WTC11 (cell line): ENCODE data around the gene STK39. TPM values are rescaled to one million over a fixed set of nuclear protein-coding genes. Genes with fewer than 3 reads are reported as not detected.

Experiments
- ATAC-seq: fragments of 200-7000 bp; cut with Tn5 transposase; 2 replicates; pipeline ENCODE4 v1.10.0; 2021; ENCODE audit warnings: mild to moderate bottlenecking, moderate library complexity
- CTCF ChIA-PET: fragments of 300-600 bp; sonication (Branson Sonifier 250); formaldehyde crosslinking; loops from one replicate; lab custom pipeline; 2021; ENCODE audit warnings: antibody characterized with exemption; lab: Charles Lee
- POLR2A ChIA-PET: fragments of 350-600 bp; sonication (Branson Sonifier 250); formaldehyde crosslinking; loops from one replicate; lab custom pipeline; 2021; ENCODE audit warnings: antibody characterized with exemption; lab: Charles Lee
- DNase-seq: peaks from one replicate; pipeline ENCODE4 v3.0.0; 2021; ENCODE audit warnings: low spot score
- H3K27ac Mint-ChIP-seq: 2 replicates; pipeline ENCODE4 v1.8.0; 2021; ENCODE audit warnings: mixed read lengths
- H3K27me3 Mint-ChIP-seq: 2 replicates; pipeline ENCODE4 v1.8.0; 2021; ENCODE audit warnings: low read depth, mild to moderate bottlenecking, moderate library complexity, mixed read lengths
- H3K36me3 Mint-ChIP-seq: 2 replicates; pipeline ENCODE4 v1.8.0; 2021; ENCODE audit warnings: mixed read lengths
- H3K4me1 Mint-ChIP-seq: 2 replicates; pipeline ENCODE4 v1.8.0; 2022; ENCODE audit warnings: mixed read lengths
- H3K4me3 Mint-ChIP-seq: 2 replicates; pipeline ENCODE4 v1.8.0; 2021; ENCODE audit warnings: mild to moderate bottlenecking, moderate library complexity, mixed read lengths
- H3K9me3 Mint-ChIP-seq: 2 replicates; pipeline ENCODE4 v1.8.0; 2021; ENCODE audit warnings: mixed read lengths
- AFF4 ChIP-seq: sonication (generic); formaldehyde crosslinking; IDR thresholded peaks from 2 replicates; pipeline ENCODE4 v1.8.1; 2023; ENCODE audit warnings: mild to moderate bottlenecking, missing genetic modification reagents, borderline replicate concordance
- ATF1 ChIP-seq: sonication (generic); formaldehyde crosslinking; IDR thresholded peaks from 2 replicates; pipeline ENCODE4 v1.8.1; 2023; ENCODE audit warnings: mild to moderate bottlenecking, moderate library complexity, missing genetic modification reagents
- CREM ChIP-seq: sonication (generic); formaldehyde crosslinking; IDR thresholded peaks from 2 replicates; pipeline ENCODE4 v1.8.1; 2022; ENCODE audit warnings: mild to moderate bottlenecking, missing genetic modification reagents, moderate library complexity
- E2F4 ChIP-seq: sonication (generic); formaldehyde crosslinking; IDR thresholded peaks from 2 replicates; pipeline ENCODE4 v1.8.1; 2022; ENCODE audit warnings: low read depth, mild to moderate bottlenecking, moderate library complexity, missing genetic modification reagents, borderline replicate concordance
- ESRRA ChIP-seq: sonication (generic); formaldehyde crosslinking; IDR thresholded peaks from 2 replicates; pipeline ENCODE4 v1.8.1; 2022; ENCODE audit warnings: mild to moderate bottlenecking, missing genetic modification reagents, borderline replicate concordance
- FOXK1 ChIP-seq: sonication (generic); formaldehyde crosslinking; IDR thresholded peaks from 2 replicates; pipeline ENCODE4 v1.8.0; 2022; ENCODE audit warnings: mild to moderate bottlenecking, moderate library complexity, missing genetic modification reagents
- GABPB1 ChIP-seq: sonication (generic); formaldehyde crosslinking; IDR thresholded peaks from 2 replicates; pipeline ENCODE4 v1.8.1; 2023; ENCODE audit warnings: mild to moderate bottlenecking, missing genetic modification reagents
- IRF1 ChIP-seq: sonication (generic); formaldehyde crosslinking; IDR thresholded peaks from 2 replicates; pipeline ENCODE4 v1.8.0; 2023; ENCODE audit warnings: missing genetic modification reagents
- JAZF1 ChIP-seq: fragments of 250-450 bp; sonication (Bioruptor Pico); IDR thresholded peaks from 2 replicates; pipeline ENCODE4 v1.9.0; 2021; ENCODE audit warnings: moderate library complexity, mild to moderate bottlenecking, inconsistent platforms
- KAT7 ChIP-seq: sonication (generic); formaldehyde crosslinking; IDR thresholded peaks from 2 replicates; pipeline ENCODE4 v1.8.1; 2023; ENCODE audit warnings: missing genetic modification reagents, mild to moderate bottlenecking, borderline replicate concordance
- MAX ChIP-seq: sonication (generic); formaldehyde crosslinking; IDR thresholded peaks from 2 replicates; pipeline ENCODE4 v1.8.0; 2022; ENCODE audit warnings: mild to moderate bottlenecking, missing genetic modification reagents
- MLX ChIP-seq: sonication (generic); formaldehyde crosslinking; IDR thresholded peaks from 2 replicates; pipeline ENCODE4 v1.8.1; 2023; ENCODE audit warnings: mild to moderate bottlenecking, missing genetic modification reagents, moderate library complexity
- NFATC4 ChIP-seq: fragments of 250-450 bp; sonication (Bioruptor Pico); IDR thresholded peaks from 2 replicates; pipeline ENCODE4 v1.9.0; 2021; ENCODE audit warnings: mild to moderate bottlenecking
- OVOL2 ChIP-seq: fragments of 250-450 bp; sonication (Bioruptor Pico); IDR thresholded peaks from 2 replicates; pipeline ENCODE4 v1.9.0; 2021; ENCODE audit warnings: mild to moderate bottlenecking, borderline replicate concordance
- PREB ChIP-seq: sonication (generic); formaldehyde crosslinking; IDR thresholded peaks from 2 replicates; pipeline ENCODE4 v1.8.1; 2022; ENCODE audit warnings: mild to moderate bottlenecking, missing genetic modification reagents, moderate library complexity, borderline replicate concordance
- SOX15 ChIP-seq: fragments of 250-450 bp; sonication (Bioruptor Pico); IDR thresholded peaks from 2 replicates; pipeline ENCODE4 v1.9.0; 2021; ENCODE audit warnings: mild to moderate bottlenecking
- SP1 ChIP-seq: sonication (generic); formaldehyde crosslinking; conservative IDR thresholded peaks from 2 replicates; pipeline ENCODE4 v1.8.1; 2022; ENCODE audit warnings: missing genetic modification reagents
- TP53 ChIP-seq: sonication (generic); formaldehyde crosslinking; IDR thresholded peaks from 2 replicates; pipeline ENCODE4 v1.8.1; 2023; ENCODE audit warnings: mild to moderate bottlenecking, missing genetic modification reagents
- ZBTB21 ChIP-seq: sonication (generic); formaldehyde crosslinking; IDR thresholded peaks from 2 replicates; pipeline ENCODE4 v1.8.1; 2023; ENCODE audit warnings: mild to moderate bottlenecking, missing genetic modification reagents, borderline replicate concordance
- ZMAT4 ChIP-seq: fragments of 250-450 bp; sonication (Bioruptor Pico); IDR thresholded peaks from 2 replicates; pipeline ENCODE4 v1.9.0; 2021; ENCODE audit warnings: mild to moderate bottlenecking
- ZNF219 ChIP-seq: sonication (generic); formaldehyde crosslinking; IDR thresholded peaks from 2 replicates; pipeline ENCODE4 v1.8.0; 2023; ENCODE audit warnings: missing genetic modification reagents, mild to moderate bottlenecking, borderline replicate concordance
- ZNF317 ChIP-seq: sonication (generic); formaldehyde crosslinking; IDR thresholded peaks from 2 replicates; pipeline ENCODE4 v1.8.1; 2023; ENCODE audit warnings: low read depth, mild to moderate bottlenecking, moderate library complexity, missing genetic modification reagents, borderline replicate concordance
- ZNF423 ChIP-seq: fragments of 250-450 bp; sonication (Bioruptor Pico); IDR thresholded peaks from 2 replicates; pipeline ENCODE4 v2.1.2; 2022; ENCODE audit warnings: mild to moderate bottlenecking, moderate library complexity
- ZNF512 ChIP-seq: sonication (generic); formaldehyde crosslinking; IDR thresholded peaks from 2 replicates; pipeline ENCODE4 v1.8.1; 2022; ENCODE audit warnings: missing genetic modification reagents, borderline replicate concordance
- total RNA-seq: library from RNA; stranded (reverse); gene quantifications from 3 replicates; pipeline ENCODE4 v1.2.3, GENCODE V29; 2021

STK39 gene
- total RNA-seq, 1 experiment from 2014 or later, result 20.5 TPM

GRCh38 chr2:168087401-168087800 is 160.0 kb downstream of the STK39 start:
- ChIA-PET POLR2A (no interaction called here), CTCF (no interaction called here)
- ATAC-seq, result no peak
- no peak overlapping the region for H3K4me3 Mint-ChIP-seq
- no peaks in the 10 kb centered on the region for H3K27me3 Mint-ChIP-seq
- DNase-seq, result no peak
- no peaks in the 10 kb centered on the region for H3K36me3 Mint-ChIP-seq
- peaks cover 4% of the 10 kb centered on the region for H3K9me3 Mint-ChIP-seq
- peaks cover 6% of the 10 kb centered on the region for H3K4me1 Mint-ChIP-seq
- TF ChIP-seq ZNF423 (CRISPR knock-in tag) (no peak), SP1 (CRISPR knock-in tag) (no peak), IRF1 (CRISPR knock-in tag) (no peak), JAZF1 (CRISPR knock-in tag) (no peak), GABPB1 (CRISPR knock-in tag) (no peak)
- no peak overlapping the region for H3K27ac Mint-ChIP-seq

- Mint-ChIP-seq H3K9me3 (peaks cover 9% of the 10 kb centered on the region), H3K4me3 (no peak overlapping the region), H3K4me1 (peaks cover 6% of the 10 kb centered on the region), H3K27me3 (no peaks in the 10 kb centered on the region), H3K36me3 (0 out of 2 replicates have a peak, but pooled peaks cover 2% of the 10 kb centered on the region)
- no peak for DNase-seq
- CTCF ChIA-PET, result no interaction called here
- POLR2A ChIA-PET, result no interaction called here
- no peak for TF ChIP-seq ZBTB21
- TF ChIP-seq MAX, result no peak
- TF ChIP-seq SOX15 (CRISPR knock-in tag), result no peak
- no peak for TF ChIP-seq NFATC4 (CRISPR knock-in tag)
- no peak for TF ChIP-seq FOXK1 (CRISPR knock-in tag)
- TF ChIP-seq KAT7, result no peak
- TF ChIP-seq ZNF512 (CRISPR knock-in tag), result no peak
- TF ChIP-seq ZMAT4 (CRISPR knock-in tag), result no peak
- TF ChIP-seq TP53 (CRISPR knock-in tag), result no peak
- no peak for TF ChIP-seq E2F4 (CRISPR knock-in tag)
- TF ChIP-seq ESRRA (CRISPR knock-in tag), result no peak
- TF ChIP-seq ZNF317 (CRISPR knock-in tag), result no peak
- TF ChIP-seq CREM, result no peak
- TF ChIP-seq OVOL2 (CRISPR knock-in tag), result no peak
- TF ChIP-seq ATF1, result no peak
- TF ChIP-seq, all 79 proteins: peak for 0
- H3K27ac Mint-ChIP-seq, result no peak overlapping the region
- ATAC-seq, result no peak
Measured at GRCh38 chr2:168086851-168087250, 160.5 kb downstream of the STK39 start.

GRCh38 chr2:168085801-168086361 is 161.5 kb downstream of the STK39 start:
- CTCF ChIA-PET, result no interaction called here
- Mint-ChIP-seq H3K4me1 (peaks cover 6% of the 10 kb centered on the region), H3K27ac (peak overlapping the region; percentile 14; the same call in 1 of the 2 replicates), H3K9me3 (peaks cover 11% of the 10 kb centered on the region), H3K4me3 (no peak overlapping the region), H3K36me3 (0 out of 2 replicates have a peak, but pooled peaks cover 4% of the 10 kb centered on the region), H3K27me3 (no peaks in the 10 kb centered on the region)
- no peak for ATAC-seq
- no peak for DNase-seq
- POLR2A ChIA-PET, result no interaction called here
- TF ChIP-seq AFF4 (no peak), SP1 (CRISPR knock-in tag) (no peak), PREB (CRISPR knock-in tag) (no peak), MLX (CRISPR knock-in tag) (no peak), ZNF219 (CRISPR knock-in tag) (no peak)
